SK-MEL-5 (cell line): ENCODE results near the gene MN1. TPM values are rescaled to one million over a fixed set of nuclear protein-coding genes. Genes with fewer than 3 reads are reported as not detected.

Experiments used
- DNase-seq: peaks from one replicate; pipeline ENCODE4 v3.0.0-alpha.2; 2016; ENCODE audit warnings: low read depth, low spot score
- in situ Hi-C: cut with HindIII; loops from 2 replicates; pipeline ENCODE4 v1.10.0; 2016; ENCODE audit warnings: low sequenced_read_pairs, high pct_unique_total_duplicates, low pct_unique_long_range_greater_than_20kb
- total RNA-seq: library from RNA; depleted of rRNA; stranded (reverse); fragments of >200 nt; shearing (Covaris generic); gene quantifications from 2 replicates; pipeline ENCODE4 v1.2.3, GENCODE V29; 2014

The MN1 gene
- total RNA-seq, 1 experiment from 2014 or later = 0.16 TPM

- in situ Hi-C loops = no loop called here
- peak; percentile 58 for DNase-seq
Observed at GRCh38 chr22:27718186-27719035, 83.1 kb downstream of the MN1 start.

DNA sequence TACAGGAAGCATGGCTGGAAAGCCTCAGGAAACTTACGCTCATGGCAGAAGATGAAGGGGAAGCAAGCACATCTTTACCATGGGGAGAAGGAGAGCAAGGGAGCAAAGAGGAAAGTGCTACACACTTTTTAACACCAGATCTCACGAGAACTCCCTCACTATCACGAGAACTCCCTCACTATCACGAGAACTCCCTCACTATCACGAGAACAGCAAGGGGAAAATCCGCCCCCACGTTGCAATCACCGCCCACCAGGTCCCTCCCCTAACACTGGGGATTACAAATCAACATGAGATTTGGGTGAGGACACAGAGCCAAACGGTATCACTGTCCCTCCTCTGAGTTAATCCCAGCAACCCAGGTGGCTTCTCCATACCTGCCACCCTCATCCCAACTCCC, 84.5 kb downstream of the MN1 start:
- in situ Hi-C loops = no loop called here
- DNase-seq = no peak

- no peak for DNase-seq
- in situ Hi-C loops = no loop called here
Observed at GRCh38 chr22:27716074-27716473, 85.5 kb downstream of the MN1 start.

DNA sequence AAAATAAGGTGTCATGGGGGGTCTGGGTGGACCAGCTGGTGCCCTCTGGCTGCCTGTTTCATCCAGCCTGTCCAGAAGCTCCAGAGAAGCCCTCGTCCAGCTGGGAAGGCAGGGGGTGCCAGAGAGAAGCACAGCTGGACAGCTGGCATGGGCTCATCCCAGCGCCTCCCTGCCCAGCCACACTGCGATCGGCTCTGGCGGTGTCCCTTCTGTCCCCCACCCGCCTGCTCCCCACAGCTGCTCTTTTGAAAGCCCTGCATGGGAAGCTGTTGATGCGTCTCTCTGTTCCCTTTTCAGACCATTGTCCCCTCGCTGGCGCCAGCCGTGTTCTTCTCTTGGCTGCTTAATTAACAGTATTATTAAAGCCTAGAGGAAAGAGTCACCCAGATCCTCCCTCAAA, 86.5 kb downstream of the MN1 start:
- in situ Hi-C loops = no loop called here
- DNase-seq = peak; percentile 38

GRCh38 chr22:27714068-27714467, 87.5 kb downstream of the MN1 start:
- in situ Hi-C loops = no loop called here
- no peak for DNase-seq

- in situ Hi-C loops = no loop called here
- DNase-seq = no peak
Observed at GRCh38 chr22:27713461-27713860, 88.1 kb downstream of the MN1 start.

GRCh38 chr22:27711756-27712155, 89.8 kb downstream of the MN1 start:
- in situ Hi-C loops = no loop called here
- DNase-seq = no peak

GRCh38 chr22:27711012-27711411, 90.5 kb downstream of the MN1 start:
- in situ Hi-C loops = no loop called here
- DNase-seq = no peak

DNA sequence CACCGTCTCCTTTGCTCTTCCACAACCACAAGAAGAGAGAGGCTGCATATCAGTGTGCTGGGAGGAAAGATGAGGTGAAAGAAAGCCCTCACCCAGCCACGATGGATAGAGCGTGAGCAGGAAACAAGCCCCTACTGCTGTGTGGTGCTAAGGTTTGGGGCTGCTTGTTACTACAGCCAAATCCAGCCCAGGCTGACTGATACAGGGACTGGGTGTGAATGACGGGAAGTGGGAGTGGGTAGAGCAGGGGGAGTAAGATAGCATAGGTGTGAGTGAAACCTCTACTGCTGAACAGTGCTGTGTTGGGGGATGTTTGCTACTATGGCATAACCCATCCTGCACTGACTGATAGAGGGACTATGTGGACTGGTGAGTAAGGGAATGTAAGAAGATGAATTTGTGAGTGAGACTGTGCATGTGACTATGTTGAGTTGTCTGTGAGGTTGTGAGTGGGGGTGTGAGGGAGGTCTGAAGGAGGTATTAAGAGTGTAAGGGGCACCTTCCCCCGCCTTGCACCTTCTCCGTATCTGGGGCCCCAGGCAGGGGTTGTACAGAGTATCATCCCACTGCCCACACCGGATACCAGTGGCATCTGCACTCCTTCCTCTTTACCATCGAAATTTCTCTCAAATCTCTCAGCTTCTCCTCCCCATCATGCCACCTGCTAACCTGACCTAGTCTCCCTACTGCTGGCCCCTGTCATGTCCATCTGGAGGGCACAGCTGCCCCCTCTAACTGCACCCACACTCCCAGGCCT, 91.5 kb downstream of the MN1 start:
- in situ Hi-C loops = no loop called here
- no peak for DNase-seq

- in situ Hi-C loops = no loop called here
- DNase-seq = no peak
Observed at GRCh38 chr22:27706489-27706888, 95.1 kb downstream of the MN1 start.

DNA sequence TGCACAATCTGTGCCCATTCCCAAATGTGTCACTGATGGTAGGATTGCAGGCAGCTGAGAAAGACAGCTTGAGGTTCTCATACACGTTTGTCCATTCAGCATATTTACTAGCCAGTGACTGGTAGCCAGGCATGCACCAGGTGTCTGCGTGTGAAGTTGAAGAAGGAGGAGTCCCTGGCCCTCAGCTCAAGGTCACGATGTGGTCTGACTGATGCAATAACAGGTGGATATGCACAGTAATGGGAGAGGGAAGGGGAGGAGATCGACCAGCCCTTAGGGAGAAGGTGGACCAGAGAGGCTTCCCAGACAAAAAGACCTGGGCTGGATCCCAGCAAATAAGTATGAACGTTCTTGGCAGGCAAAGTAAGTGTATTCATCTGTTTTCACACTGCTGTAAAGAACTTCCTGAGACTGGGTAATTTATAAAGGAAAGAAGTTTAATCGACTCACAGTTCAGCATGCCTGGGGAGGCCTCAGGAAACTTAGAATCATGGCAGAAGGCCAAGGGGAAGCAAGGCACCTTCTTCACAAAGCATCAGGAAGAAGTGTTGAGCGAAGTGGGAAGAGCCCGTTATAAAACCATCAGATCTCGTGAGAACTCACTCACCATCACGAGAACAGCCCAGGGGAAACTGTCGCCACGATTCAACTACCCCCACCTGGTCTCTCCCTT, 96.0 kb downstream of the MN1 start:
- in situ Hi-C loops = no loop called here
- no peak for DNase-seq

- no peak for DNase-seq
- in situ Hi-C loops = no loop called here
Observed at GRCh38 chr22:27704581-27704980, 97.0 kb downstream of the MN1 start.

DNA sequence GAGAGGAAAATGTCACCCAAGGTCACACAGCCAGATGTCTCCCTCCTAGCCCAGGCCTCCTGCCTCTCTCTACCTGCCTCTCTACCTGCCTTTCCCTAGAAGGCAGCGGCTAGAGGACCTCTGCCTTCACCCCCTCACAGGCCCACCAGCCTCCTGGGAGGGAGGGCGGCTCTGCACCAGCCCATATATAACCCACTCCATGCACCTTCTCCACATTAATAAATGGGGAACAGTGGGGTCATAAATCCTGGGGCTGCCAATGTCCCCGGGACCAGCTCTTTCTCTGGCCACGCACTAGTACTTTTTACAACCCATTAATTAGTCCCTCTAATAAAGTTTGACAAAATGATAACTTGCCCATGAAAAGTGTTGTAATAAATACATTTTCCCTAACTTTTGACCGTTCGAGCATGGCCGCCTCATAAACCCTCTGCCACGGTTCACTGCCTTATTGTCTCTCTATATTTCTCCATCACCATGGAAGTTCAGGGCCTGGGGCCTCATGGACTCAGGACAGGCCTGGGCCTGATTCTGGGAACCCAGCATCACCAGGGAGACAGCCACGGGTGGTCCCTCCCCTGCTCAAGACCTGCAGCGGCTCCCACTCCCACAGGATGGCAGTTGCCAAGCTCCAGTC, 102.1 kb downstream of the MN1 start:
- in situ Hi-C loops = no loop called here
- DNase-seq = no peak

- in situ Hi-C loops = no loop called here
Observed at GRCh38 chr22:27698813-27699212, 102.7 kb downstream of the MN1 start.

More at GRCh38 chr22:27698813-27699212, 102.7 kb downstream of the MN1 start:
- peak; percentile 27 for DNase-seq
